Measurements from ENCODE around the gene MYOT. TPM values are rescaled to one million over a fixed set of nuclear protein-coding genes. Genes with fewer than 3 reads are reported as not detected.

The MYOT gene
- 29.6 TPM for total RNA-seq
- long read RNA-seq, transcript MYOT-201 (10 exons, 2,337 nt): major isoform, 9 of 21 reads
- long read RNA-seq, partial matches to known transcripts: 6 of 21 reads
- long read RNA-seq, other reads (novel, unspliced or antisense): 6 of 21 reads

GRCh38 chr5:137867664-137868063 is at the start of gene MYOT:
Gene MYOT, plus strand, starts transcription at chr5:137867860. Its CDS starts 2,792 bp downstream, at chr5:137870652.
- no peak for TF ChIP-seq CTCF (IDR thresholded peaks at IDR 0.05; ENCODE audit: borderline replicate concordance)
- intact Hi-C loops (cut with micrococcal nuclease): no loop called here
- Histone ChIP-seq H3K36me3 (no peaks in the 10 kb centered on the region), H3K4me3 (peak within 1 kb of the TSS; percentile 1), H3K9me3 (replicated peaks) (no peaks in the 10 kb centered on the region), H3K4me1 (peaks cover 14% of the 10 kb centered on the region), H3K27ac (replicated peaks) (no peak within 1 kb of the TSS), H3K27me3 (ENCODE audit: low read depth) (no peaks in the 10 kb centered on the region)
- no peak for DNase-seq

- intact Hi-C loops (cut with micrococcal nuclease): no loop called here
- no peak for TF ChIP-seq CTCF (IDR thresholded peaks at IDR 0.05; ENCODE audit: borderline replicate concordance)
- no peaks in the 10 kb centered on the region for H3K9me3 ChIP-seq (replicated peaks)
These were observed 47.9 kb upstream of the MYOT start for GRCh38 chr5:137819766-137820165.

GRCh38 chr5:137822158-137822764 is 45.4 kb upstream of the MYOT start:
- intact Hi-C loops (cut with micrococcal nuclease): no loop called here
- TF ChIP-seq CTCF (IDR thresholded peaks at IDR 0.05; ENCODE audit: borderline replicate concordance): peak; percentile 51
- Histone ChIP-seq H3K4me1 (peaks cover 30% of the 10 kb centered on the region), H3K27me3 (ENCODE audit: low read depth) (no peaks in the 10 kb centered on the region), H3K36me3 (no peaks in the 10 kb centered on the region), H3K4me3 (no peak overlapping the region), H3K9me3 (replicated peaks) (peaks cover 14% of the 10 kb centered on the region), H3K27ac (replicated peaks) (peak overlapping the region; percentile 29)
- no peak for DNase-seq

More at GRCh38 chr5:137819766-137820165, 47.9 kb upstream of the MYOT start:
- Histone ChIP-seq H3K36me3 (no peaks in the 10 kb centered on the region), H3K27ac (replicated peaks) (no peak overlapping the region), H3K4me3 (no peak overlapping the region), H3K27me3 (ENCODE audit: low read depth) (no peaks in the 10 kb centered on the region), H3K4me1 (peaks cover 33% of the 10 kb centered on the region)
- no peak for DNase-seq

DNA sequence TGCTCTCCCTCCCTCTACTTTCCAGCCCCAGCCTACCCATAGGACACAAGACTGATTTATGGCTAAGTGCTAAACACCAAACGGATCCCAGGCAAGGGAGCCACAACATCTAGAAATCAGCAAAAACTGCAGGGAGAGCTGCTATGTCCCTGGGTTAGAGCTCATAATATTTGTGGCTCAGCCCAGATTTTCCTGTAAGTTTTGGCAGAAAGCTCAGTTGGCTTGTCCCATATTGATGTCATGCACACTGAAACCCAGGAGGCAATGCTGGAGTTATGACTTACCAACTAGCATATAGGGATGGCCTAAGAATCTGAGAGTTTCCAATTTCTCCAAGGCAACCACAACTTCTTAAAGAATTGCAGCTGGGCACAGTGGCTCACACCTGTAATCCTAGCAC is 44.7 kb upstream of the MYOT start:
- TF ChIP-seq CTCF (IDR thresholded peaks at IDR 0.05; ENCODE audit: borderline replicate concordance): no peak
- H3K4me1 ChIP-seq: peaks cover 29% of the 10 kb centered on the region
- H3K36me3 ChIP-seq: no peaks in the 10 kb centered on the region
- no peak for DNase-seq
- H3K27ac ChIP-seq (replicated peaks): peak overlapping the region; percentile 29
- no peaks in the 10 kb centered on the region for H3K27me3 ChIP-seq (ENCODE audit: low read depth)
- H3K9me3 ChIP-seq (replicated peaks): peaks cover 14% of the 10 kb centered on the region
- intact Hi-C loops (cut with micrococcal nuclease): no loop called here
- H3K4me3 ChIP-seq: no peak overlapping the region

DNA sequence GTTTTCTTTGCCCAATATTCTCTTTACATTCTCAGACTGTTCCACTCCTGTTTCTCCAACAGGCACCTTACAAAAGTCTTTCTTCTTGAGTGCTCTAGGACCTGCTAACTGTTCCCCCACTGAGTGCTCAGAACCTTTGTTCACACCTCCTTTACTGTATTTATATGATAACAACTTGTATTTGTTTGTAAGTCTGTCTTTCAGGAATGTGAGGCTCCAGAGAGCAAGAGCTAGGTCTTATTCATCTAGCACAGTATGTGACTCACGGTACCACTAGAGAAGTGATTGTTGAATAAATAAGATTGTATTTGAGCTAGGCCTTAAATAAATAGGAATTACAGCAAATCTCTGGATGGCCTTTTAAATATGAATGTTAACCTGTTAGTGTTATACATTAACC is 42.5 kb upstream of the MYOT start:
- Histone ChIP-seq H3K27ac (replicated peaks) (peak overlapping the region; percentile 30), H3K27me3 (ENCODE audit: low read depth) (no peaks in the 10 kb centered on the region), H3K36me3 (no peaks in the 10 kb centered on the region), H3K4me1 (peaks cover 26% of the 10 kb centered on the region), H3K4me3 (no peak overlapping the region), H3K9me3 (replicated peaks) (peaks cover 14% of the 10 kb centered on the region)
- DNase-seq: no peak
- no peak for TF ChIP-seq CTCF (IDR thresholded peaks at IDR 0.05; ENCODE audit: borderline replicate concordance)
- intact Hi-C loops (cut with micrococcal nuclease): no loop called here

All from left ventricle myocardium inferior (tissue), 1 donor.